Skeletal muscle tissue (tissue), 4 donors: ENCODE results near the gene MEIS2. TPM values are rescaled to one million over a fixed set of nuclear protein-coding genes. Genes with fewer than 3 reads are reported as not detected.

ENCODE experiments used
- H3K27ac ChIP-seq: one replicate; pipeline ENCODE4 v1.7.0; 2013; ENCODE audit warnings: mild to moderate bottlenecking, low read depth, low read length, inconsistent platforms
- H3K27me3 ChIP-seq, 3 donors: one replicate each; pipeline ENCODE4 v1.7.0; 2013; ENCODE audit warnings: low read length in 3 of 3; ENCODE audit not compliant: control insufficient read depth in 3 of 3, insufficient read depth in 3 of 3
- H3K36me3 ChIP-seq, 3 donors: one replicate each; pipeline ENCODE4 v1.7.0; 2013; ENCODE audit warnings: low read length in 3 of 3; ENCODE audit not compliant: control insufficient read depth in 3 of 3, insufficient read depth in 3 of 3
- H3K4me1 ChIP-seq, 3 donors: one replicate each; pipeline ENCODE4 v1.7.0; 2013; ENCODE audit warnings: low read length in 3 of 3, mild to moderate bottlenecking in 3 of 3; ENCODE audit not compliant: control insufficient read depth in 3 of 3, insufficient read depth in 3 of 3
- H3K4me3 ChIP-seq, 3 donors: one replicate each; pipeline ENCODE4 v1.7.0; 2013; ENCODE audit warnings: low read length in 3 of 3
- H3K9ac ChIP-seq, 3 donors: one replicate each; pipeline ENCODE4 v1.7.0; 2013; ENCODE audit warnings: low read length in 3 of 3, mild to moderate bottlenecking in 3 of 3, moderate library complexity in 2 of 3, low read depth in 1 of 3
- H3K9me3 ChIP-seq, 3 donors: one replicate each; pipeline ENCODE4 v1.7.0; 2013; ENCODE audit warnings: low read length in 3 of 3; ENCODE audit not compliant: control insufficient read depth in 3 of 3
- total RNA-seq: library from RNA; depleted of rRNA; stranded (reverse); fragments of >200 nt; gene quantifications from one replicate; pipeline ENCODE4 v1.2.3, GENCODE V29; 2014
- donor health status: Osteomylitis.

Gene MEIS2
- total RNA-seq, 1 donor from 2014 or later, result 4.2 TPM

GRCh38 chr15:36886191-36886590 is 214.2 kb downstream of the MEIS2 start:
- no peak overlapping the region for H3K4me3 ChIP-seq

GRCh38 chr15:36885771-36886170 is 214.6 kb downstream of the MEIS2 start:
- Histone ChIP-seq H3K9me3 (no peaks in the 10 kb centered on the region), H3K9ac (no peak overlapping the region), H3K27ac (no peak overlapping the region), H3K36me3 (no peaks in the 10 kb centered on the region), H3K27me3 (peaks cover 83 to 92% (median 85%) of the 10 kb centered on the region in 3 donors), H3K4me1 (peaks cover 0 to 10% (median under 1%) of the 10 kb centered on the region in 3 donors), H3K4me3 (no peak overlapping the region)

More at GRCh38 chr15:36886191-36886590, 214.2 kb downstream of the MEIS2 start:
- H3K27ac ChIP-seq, result no peak overlapping the region
- peaks cover 0 to 10% (median 0%) of the 10 kb centered on the region in 3 donors for H3K4me1 ChIP-seq
- H3K9ac ChIP-seq, result no peak overlapping the region
- H3K27me3 ChIP-seq, result peaks cover 79 to 88% (median 84%) of the 10 kb centered on the region in 3 donors
- H3K9me3 ChIP-seq, result no peaks in the 10 kb centered on the region
- H3K36me3 ChIP-seq, result no peaks in the 10 kb centered on the region

GRCh38 chr15:36884936-36885635 is 215.3 kb downstream of the MEIS2 start:
- peaks cover 88 to 95% (median 90%) of the 10 kb centered on the region in 3 donors for H3K27me3 ChIP-seq

GRCh38 chr15:36884518-36884875 is 215.9 kb downstream of the MEIS2 start:
- peaks cover 92 to 97% (median 95%) of the 10 kb centered on the region in 3 donors for H3K27me3 ChIP-seq
- peaks cover 6 to 16% (median 8%) of the 10 kb centered on the region in 3 donors for H3K4me1 ChIP-seq
- no peak overlapping the region for H3K9ac ChIP-seq
- H3K9me3 ChIP-seq, result no peaks in the 10 kb centered on the region
- no peak overlapping the region for H3K4me3 ChIP-seq
- no peaks in the 10 kb centered on the region for H3K36me3 ChIP-seq
- no peak overlapping the region for H3K27ac ChIP-seq

More at GRCh38 chr15:36884936-36885635, 215.3 kb downstream of the MEIS2 start:
- Histone ChIP-seq H3K4me1 (peaks cover 6 to 16% (median 6%) of the 10 kb centered on the region in 3 donors), H3K36me3 (no peaks in the 10 kb centered on the region), H3K9ac (no peak overlapping the region), H3K4me3 (no peak overlapping the region), H3K27ac (no peak overlapping the region), H3K9me3 (no peaks in the 10 kb centered on the region)

GRCh38 chr15:36883713-36884517 is 216.4 kb downstream of the MEIS2 start:
- Histone ChIP-seq H3K27me3 (peaks cover 93 to 96% (median 95%) of the 10 kb centered on the region in 3 donors), H3K36me3 (no peaks in the 10 kb centered on the region), H3K4me3 (peak overlapping the region in 1 of 3 donors; percentile 38), H3K27ac (no peak overlapping the region), H3K4me1 (peaks cover 6 to 17% (median 8%) of the 10 kb centered on the region in 3 donors), H3K9ac (no peak overlapping the region), H3K9me3 (no peaks in the 10 kb centered on the region)

DNA sequence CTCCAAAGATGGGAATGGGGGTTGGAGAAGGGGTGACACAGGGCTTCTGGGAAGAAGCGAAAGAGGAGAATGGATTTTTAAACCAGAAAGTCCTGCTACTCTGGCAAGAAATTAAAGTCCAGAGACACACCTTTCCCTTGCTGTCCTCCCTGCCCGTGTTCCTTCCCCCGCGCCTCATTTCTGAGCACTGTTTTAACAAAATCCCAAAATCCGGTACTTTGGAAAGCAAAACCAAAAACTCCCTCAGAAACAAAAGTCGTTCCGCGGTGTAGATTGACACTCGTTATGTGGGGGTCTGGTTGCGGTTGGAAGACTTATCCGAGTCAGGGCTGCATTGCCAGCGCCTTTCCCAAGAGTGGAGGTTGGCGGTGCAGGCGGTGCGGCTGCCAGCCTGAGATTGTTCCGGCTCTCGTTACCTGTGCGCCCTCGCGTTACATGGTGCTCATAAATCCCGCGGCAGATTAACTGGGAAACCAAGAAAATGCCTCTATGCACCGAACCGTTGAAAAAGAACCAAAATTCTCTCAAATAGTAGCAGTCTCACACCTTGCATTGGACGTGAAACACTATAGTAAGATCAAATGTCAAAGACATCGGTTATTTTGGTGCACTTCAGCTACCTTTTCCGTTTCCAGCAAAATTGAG is 217.7 kb downstream of the MEIS2 start:
- Histone ChIP-seq H3K27ac (no peak overlapping the region), H3K4me1 (peaks cover 6 to 22% (median 8%) of the 10 kb centered on the region in 3 donors), H3K36me3 (no peaks in the 10 kb centered on the region), H3K9me3 (no peaks in the 10 kb centered on the region), H3K4me3 (no peak overlapping the region), H3K27me3 (peaks cover 92 to 96% (median 94%) of the 10 kb centered on the region in 3 donors), H3K9ac (no peak overlapping the region)

DNA sequence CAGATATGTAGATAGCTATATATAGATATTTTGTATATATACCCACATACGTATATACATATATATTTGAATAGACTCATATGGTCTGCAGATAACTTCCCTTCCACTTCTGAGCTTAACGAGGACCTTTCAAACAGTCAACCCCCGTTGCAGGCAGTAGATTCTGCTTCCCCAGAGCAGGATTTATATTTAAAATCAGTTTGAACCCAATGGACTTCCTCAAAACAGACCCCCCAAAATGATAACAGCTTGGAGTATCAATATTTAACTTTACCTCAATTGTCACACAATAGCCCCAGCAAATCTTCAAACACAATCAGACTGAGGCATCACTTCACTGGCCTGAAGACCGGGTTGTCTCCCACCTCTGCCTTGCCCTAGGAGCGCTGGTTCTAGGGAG is 218.3 kb downstream of the MEIS2 start:
- peaks cover 91 to 95% (median 94%) of the 10 kb centered on the region in 3 donors for H3K27me3 ChIP-seq

DNA sequence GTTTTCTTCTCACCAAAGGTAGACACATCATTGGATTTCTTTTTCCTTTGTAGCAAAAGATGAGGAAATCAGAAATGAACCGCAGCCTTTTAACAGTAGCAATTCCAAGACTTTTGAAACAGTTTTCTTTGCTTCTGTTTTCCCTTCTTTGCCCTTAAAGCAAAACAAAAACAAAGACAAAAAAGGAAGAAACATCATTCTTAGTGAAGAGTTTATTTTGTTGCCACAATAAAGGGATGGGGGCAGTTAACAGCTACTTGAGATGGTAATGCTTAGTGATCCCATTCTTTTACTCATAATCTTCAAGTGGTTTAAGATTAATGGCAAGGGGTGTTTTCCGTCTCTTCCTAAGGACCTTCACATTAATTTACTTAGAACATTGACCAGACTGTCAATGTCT is 218.8 kb downstream of the MEIS2 start:
- Histone ChIP-seq H3K27ac (no peak overlapping the region), H3K4me1 (peaks cover 6 to 22% (median 8%) of the 10 kb centered on the region in 3 donors), H3K9ac (no peak overlapping the region), H3K36me3 (no peaks in the 10 kb centered on the region), H3K4me3 (no peak overlapping the region), H3K9me3 (no peaks in the 10 kb centered on the region), H3K27me3 (peaks cover 86 to 94% (median 90%) of the 10 kb centered on the region in 3 donors)

More for the DNA sequence above, 218.3 kb downstream of the MEIS2 start:
- H3K4me1 ChIP-seq, result peaks cover 6 to 22% (median 8%) of the 10 kb centered on the region in 3 donors
- no peak overlapping the region for H3K27ac ChIP-seq
- H3K36me3 ChIP-seq, result no peaks in the 10 kb centered on the region
- no peak overlapping the region for H3K9ac ChIP-seq
- H3K4me3 ChIP-seq, result no peak overlapping the region
- H3K9me3 ChIP-seq, result no peaks in the 10 kb centered on the region

GRCh38 chr15:36880913-36881460 is 219.4 kb downstream of the MEIS2 start:
- Histone ChIP-seq H3K4me3 (peak overlapping the region in 1 of 3 donors; percentile 43), H3K27ac (no peak overlapping the region), H3K36me3 (no peaks in the 10 kb centered on the region), H3K4me1 (peaks cover 6 to 22% (median 8%) of the 10 kb centered on the region in 3 donors), H3K9me3 (no peaks in the 10 kb centered on the region), H3K27me3 (peaks cover 85 to 90% (median 87%) of the 10 kb centered on the region in 3 donors), H3K9ac (no peak overlapping the region)
